Skeletal muscle cell (primary cell): ENCODE results near the gene PLET1.
A peak's percentile ranks its signal among the peaks of the same experiment; 100 is the strongest.

Source experiments
- DNase-seq: peaks from one replicate; pipeline ENCODE4 v3.0.0-alpha.2; 2010; ENCODE audit warnings: low read depth
- H3K4me3 ChIP-seq: 2 replicates; pipeline ENCODE4 v1.5.1; 2011; ENCODE audit warnings: low read depth, mild to moderate bottlenecking, control low read depth, low read length, moderate library complexity

PLET1 gene, protein sequence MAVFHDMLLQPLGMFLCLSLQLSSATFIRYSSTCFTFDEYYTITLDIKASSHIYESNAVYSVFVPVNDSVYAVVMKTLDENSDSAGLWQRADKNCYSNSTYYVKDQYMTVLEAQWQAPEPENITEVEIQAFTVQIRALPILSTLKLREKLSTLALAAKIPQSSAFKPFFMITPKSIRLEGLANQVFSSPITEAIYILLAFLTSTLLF

DNA sequence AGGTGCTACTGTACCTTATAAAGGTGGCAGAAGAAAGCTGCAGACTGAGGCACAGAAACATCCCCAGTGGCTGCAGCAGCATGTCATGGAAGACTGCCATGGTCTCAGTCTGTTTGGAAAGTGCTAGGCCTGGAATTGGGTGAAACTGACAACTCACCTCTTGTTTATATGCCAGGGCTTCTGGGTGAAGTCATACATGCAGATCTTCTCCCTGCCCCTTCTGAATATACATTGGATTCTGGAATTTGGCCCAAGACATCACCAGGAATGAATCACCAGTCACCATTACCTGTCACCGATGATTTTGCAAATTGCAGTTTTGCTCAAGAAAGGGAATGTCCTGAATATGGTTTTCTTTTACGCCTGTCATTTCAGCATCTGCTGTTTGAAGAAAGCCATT lies at the start of gene PLET1:
Gene PLET1 (minus strand): TSS at position 371 of the 400 bp plus-strand sequence. CDS start 271 bp downstream, at position 100.
- H3K4me3 ChIP-seq: no peak within 1 kb of the TSS
- DNase-seq: no peak

DNA sequence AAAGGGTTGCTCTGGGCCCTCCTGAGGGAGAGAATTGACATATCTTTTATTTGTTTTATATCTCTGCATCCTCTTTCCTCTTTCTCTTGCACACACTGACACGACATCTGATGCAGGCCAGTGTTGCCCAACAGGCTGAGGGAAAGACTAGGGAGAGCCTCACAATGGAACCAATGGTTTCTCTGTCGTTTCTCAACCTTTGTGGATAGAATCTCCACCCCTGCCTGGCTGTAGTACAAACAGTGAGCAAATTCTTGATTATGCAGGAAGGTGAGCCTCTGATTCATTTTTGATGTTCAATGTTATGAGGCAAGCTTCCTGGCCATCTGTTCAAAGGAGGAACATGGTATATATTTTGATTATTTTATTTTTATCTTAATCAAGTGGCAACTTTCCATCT lies 49.8 kb upstream of the PLET1 start:
- peak; percentile 41 for DNase-seq

DNA sequence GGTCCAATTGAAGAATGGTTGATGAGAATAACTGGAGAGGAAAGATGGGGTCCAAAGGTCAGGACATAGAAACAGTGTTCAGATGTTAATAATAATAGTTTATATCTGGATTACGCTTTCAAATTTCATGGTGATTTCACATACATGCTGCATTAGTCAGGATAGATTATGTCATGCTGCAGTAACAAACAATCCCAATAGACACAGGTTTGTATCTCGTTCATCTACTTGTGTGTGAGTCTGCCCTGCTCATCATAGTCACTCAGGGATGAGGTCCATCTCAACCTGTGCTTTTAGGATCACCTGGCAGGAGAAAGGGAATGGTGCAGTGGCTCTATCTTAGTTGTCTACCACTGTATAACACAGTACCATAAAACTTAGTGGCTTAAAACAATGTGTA lies 48.0 kb upstream of the PLET1 start:
- no peak for DNase-seq
- no peak overlapping the region for H3K4me3 ChIP-seq

More for the DNA sequence above, 49.8 kb upstream of the PLET1 start:
- H3K4me3 ChIP-seq: no peak overlapping the region

GRCh38 chr11:112307616-112308015 lies 47.0 kb upstream of the PLET1 start:
- no peak overlapping the region for H3K4me3 ChIP-seq
- no peak for DNase-seq

GRCh38 chr11:112306230-112306629 lies 45.6 kb upstream of the PLET1 start:
- no peak overlapping the region for H3K4me3 ChIP-seq
- no peak for DNase-seq

GRCh38 chr11:112304914-112305313 lies 44.3 kb upstream of the PLET1 start:
- H3K4me3 ChIP-seq: no peak overlapping the region
- DNase-seq: no peak

DNA sequence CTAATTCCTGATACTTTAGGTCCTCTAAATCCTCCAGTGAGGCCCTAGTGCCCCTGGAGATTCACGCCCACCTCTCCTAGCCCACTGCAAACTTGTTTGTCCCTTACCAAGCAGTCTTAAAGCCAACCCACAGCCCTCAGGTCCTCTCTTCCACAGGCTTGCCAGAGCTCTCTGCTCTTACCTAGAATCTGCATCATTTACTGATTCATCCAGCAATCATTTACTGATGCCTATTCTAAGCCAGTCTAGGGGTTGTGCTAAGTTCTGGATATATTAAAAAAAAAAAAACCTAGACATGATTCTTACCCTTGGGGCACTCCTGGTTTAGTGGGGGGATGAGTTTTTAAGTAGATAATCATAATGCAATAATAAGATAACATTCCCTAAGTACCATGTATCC lies 43.0 kb upstream of the PLET1 start:
- H3K4me3 ChIP-seq: no peak overlapping the region
- DNase-seq: no peak

- H3K4me3 ChIP-seq: no peak overlapping the region
- DNase-seq: no peak
Measured at GRCh38 chr11:112302226-112302868, 41.7 kb upstream of the PLET1 start.

DNA sequence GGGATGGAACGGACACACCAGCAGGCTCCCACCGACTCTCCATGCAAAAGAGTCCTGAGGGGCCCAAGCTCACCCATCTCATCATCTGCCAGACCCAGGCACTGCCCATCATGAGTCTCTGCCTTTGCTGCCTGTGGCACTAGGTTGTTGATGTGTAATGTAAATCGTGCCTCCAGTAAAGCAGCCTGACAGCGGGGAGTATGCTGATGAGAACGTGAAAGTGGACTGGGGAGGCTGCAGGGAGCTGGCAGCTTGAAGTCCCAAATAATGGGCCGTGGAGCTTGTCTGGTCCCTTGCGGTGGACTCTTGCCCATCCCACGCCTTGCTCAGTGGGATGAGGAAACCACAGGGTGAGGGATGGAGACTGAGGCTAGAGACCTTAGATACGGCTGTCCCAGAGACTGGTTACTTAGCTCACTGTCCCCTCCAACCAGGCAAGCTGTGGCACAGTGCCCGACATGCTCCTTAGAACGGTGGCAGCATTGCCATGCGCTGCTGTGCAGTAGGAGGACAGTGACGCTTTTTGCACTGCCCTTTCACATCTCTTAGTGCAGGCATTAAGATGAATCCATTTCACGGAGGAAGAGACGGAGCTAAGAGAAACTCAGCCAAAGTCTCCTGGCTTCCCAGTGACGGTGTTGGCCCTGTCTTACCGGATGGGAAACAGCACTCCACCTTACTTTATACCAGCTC lies 39.6 kb upstream of the PLET1 start:
- no peak for DNase-seq
- no peak overlapping the region for H3K4me3 ChIP-seq

DNA sequence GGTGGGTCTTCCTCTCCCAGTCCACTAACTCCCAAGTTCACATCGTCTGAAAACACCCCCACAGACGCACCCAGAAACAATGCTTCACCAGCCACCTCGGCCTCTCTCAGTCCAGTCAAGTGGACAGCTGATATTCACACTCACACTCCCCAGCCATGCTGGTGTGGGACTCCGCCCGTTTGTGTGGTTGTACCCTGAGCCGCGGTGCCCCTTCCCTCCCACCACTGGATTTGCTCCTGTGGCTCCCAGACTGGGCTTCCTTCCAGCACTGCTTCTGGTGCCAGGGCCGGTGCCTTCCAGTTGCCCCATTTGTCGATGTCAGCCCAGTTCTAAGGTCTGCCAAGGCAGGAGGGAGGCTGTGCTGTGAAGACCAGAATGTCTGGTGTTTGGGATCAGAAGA lies 37.9 kb upstream of the PLET1 start:
- no peak overlapping the region for H3K4me3 ChIP-seq

DNA sequence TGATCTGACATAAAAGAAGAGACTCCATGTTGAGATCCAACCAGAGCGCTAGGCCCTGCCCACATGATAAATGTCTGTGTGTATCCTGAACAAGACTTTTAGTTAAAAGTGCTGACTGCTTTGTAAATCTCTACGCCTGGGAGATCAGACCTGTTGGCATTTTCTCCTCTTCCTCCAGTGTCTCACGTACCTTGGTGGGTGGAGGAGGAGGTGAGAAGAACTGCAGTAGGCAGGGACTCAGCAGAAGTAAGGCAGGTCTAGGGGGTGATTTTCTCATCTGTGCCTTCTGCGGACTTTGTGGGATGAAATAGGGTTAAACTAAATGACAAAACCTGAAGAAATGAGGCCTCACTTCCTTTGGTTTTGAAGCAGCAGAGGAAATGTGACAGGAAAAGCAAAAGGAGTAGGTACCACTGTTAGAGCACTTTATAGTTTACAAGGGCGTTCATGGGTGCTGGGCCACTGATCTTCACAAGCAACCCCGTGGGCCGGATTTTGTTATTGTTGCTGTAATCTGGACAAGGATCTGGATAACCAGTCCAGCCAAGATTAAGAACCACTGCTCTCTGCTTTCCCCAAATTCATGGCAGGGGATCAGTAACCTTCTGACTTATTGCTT lies 36.7 kb upstream of the PLET1 start:
- no peak overlapping the region for H3K4me3 ChIP-seq
- DNase-seq: no peak

More for the DNA sequence above, 37.9 kb upstream of the PLET1 start:
- DNase-seq: no peak

DNA sequence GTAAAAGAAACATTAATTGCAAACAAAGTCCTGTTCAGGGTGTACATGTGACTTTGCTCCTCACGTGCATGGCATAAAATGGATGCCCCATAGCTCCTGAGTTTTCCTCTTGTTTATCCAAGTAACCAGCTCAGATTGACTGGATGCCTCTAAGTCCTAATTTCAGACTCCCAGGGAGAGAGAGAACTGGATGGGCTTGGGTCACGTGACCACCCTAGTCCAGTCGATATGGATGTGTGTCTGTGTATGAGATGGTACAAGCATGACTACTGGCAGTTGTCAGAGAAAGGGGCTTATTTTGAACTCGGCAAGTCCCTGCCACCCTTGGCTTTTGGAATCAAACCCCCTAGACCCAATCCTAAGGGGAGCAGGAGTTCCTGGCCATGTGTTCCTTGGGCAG lies 35.4 kb upstream of the PLET1 start:
- no peak for DNase-seq
- no peak overlapping the region for H3K4me3 ChIP-seq

GRCh38 chr11:112294688-112295340 lies 34.2 kb upstream of the PLET1 start:
- no peak overlapping the region for H3K4me3 ChIP-seq
- no peak for DNase-seq

DNA sequence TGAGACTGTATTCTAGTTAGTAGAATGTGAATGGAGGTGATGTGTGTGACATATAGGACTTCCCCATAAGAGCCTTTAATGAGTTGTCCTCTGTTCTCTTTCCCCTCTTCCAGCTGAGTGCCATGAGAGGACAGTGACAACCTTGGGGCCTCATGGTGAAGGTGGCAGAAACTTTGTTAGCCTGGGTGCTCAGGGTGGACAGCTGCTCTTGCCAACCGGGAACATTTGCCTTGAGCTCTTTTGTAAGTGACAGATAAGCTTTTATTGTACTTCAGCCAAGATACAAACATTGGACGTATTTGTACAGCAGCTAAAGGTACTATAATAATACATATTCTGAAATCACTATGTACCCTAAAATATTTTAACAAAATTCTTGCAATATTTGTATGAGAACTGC lies 33.0 kb upstream of the PLET1 start:
- no peak for DNase-seq
- no peak overlapping the region for H3K4me3 ChIP-seq

DNA sequence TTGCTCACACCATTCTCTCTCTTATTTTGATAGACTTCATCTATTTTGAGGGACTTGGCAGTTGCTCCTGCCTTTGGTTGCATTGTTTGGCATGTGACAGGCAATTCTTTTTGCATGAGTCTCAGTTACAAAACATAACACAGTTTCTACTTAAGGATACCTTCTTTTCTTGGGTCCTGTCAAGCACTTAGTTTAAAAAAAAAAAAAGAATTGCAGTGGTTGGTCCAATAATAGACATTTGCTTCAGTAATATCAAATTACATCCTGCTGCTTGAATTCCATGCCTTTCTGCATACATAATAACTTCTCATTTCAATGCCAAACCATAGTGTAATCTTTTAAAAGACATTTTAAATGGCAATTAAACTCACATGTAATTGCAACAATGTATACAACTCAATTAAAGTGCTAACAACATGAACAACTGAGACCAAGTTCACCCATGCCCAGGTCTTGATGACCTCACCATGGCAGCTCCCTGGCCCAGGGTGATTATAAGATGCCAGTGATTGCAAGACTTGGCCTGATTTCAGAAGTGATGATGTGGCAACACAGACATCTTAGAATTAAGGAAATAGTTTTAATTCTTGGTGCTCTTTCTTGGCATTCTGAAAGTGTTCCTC lies 32.2 kb upstream of the PLET1 start:
- no peak overlapping the region for H3K4me3 ChIP-seq
- peak; percentile 87 for DNase-seq

- DNase-seq: no peak
- no peak overlapping the region for H3K4me3 ChIP-seq
Measured at GRCh38 chr11:112292188-112292587, 31.5 kb upstream of the PLET1 start.

DNA sequence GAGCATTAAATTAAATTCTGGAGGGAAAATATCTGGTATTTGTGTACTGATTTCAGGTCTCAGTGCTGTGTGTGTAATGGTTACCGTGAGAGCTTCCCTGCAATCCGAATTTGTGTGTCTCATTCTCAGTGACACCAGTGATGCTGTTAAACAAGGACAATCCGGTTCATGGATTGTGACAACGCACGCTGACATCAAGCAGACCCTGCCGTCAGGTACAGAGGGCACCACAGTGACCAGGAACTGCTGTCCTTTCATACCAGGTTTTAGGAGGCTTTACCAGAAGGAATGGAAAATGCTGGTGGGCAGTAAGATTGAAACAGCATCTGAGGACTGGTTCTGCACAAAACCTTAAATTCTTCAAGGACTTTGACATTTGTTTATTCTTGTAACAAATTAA lies 30.5 kb upstream of the PLET1 start:
- no peak for DNase-seq
- H3K4me3 ChIP-seq: peak overlapping the region; percentile 67

DNA sequence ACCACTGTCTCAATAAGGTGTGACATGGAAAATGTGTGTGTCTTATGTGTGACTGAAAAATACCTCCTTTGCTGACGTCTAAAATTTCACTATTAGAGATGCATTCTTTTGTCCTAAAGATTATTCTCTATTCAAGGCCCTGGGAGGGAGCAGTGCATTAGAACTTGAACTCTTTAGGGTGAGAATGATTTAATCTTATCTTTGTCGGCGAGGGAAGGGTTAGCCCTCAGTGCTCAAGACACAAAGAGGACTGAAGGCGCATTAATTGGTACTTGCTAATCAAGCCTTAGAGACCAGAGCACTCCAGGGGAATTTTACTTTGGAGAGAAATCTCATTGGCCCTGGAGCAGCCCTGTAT lies 29.8 kb upstream of the PLET1 start:
- H3K4me3 ChIP-seq: peak overlapping the region; percentile 67
- DNase-seq: no peak

DNA sequence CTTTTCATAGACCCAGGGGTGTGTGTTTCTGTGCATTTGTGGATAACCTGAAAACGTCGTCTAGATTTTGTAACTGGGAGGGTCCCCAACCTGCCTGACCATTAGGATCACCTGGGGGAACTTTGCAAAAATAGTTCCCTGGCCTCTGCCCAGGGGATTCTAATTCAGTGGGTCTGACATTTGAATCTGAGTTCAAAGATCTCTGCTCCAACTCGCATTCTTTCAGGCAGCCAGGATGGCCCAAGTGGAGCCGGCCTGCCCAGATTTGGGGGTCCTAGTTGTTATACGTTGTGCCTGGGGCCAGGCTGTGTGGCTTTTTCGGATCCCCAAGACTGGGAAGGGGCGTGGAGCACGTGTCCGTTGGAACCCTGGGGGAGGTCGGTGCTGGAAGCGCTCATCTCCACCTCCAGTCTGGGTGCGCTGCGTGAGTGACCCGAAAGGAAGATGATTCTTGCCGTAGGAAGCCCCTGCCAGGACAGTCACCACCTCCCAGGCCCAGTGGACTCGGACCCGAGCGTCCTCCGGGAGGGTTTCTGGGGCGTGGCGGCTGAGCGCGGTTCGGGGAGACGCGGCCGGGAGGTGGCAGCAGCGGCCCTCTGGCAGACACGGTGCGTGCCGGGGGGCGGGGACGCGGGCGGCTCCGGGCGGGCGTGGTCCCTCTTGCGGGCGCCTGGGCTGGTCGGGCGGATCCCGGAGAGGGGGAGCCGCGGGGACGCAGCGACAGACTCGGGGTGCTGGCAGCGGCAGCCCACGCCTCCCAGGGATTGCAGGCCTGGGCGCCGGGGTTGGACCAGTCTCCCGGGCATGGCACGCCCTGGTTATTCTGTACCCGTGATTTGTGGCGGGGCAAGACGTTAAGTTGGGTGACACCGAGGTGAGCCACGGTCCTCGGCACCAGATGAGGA lies 29.2 kb upstream of the PLET1 start:
- DNase-seq: no peak
- H3K4me3 ChIP-seq: peak overlapping the region; percentile 67
